ENCODE measurements around the gene IGFBPL1. TPM values are rescaled to one million over a fixed set of nuclear protein-coding genes. Genes with fewer than 3 reads are reported as not detected.
A peak's percentile ranks its signal among the peaks of the same experiment; 100 is the strongest.

IGFBPL1 gene
- polyA plus RNA-seq, 1 donor (not counting 4 experiments of a cell fraction or from before 2014, with no cell fraction given): not detected

DNA sequence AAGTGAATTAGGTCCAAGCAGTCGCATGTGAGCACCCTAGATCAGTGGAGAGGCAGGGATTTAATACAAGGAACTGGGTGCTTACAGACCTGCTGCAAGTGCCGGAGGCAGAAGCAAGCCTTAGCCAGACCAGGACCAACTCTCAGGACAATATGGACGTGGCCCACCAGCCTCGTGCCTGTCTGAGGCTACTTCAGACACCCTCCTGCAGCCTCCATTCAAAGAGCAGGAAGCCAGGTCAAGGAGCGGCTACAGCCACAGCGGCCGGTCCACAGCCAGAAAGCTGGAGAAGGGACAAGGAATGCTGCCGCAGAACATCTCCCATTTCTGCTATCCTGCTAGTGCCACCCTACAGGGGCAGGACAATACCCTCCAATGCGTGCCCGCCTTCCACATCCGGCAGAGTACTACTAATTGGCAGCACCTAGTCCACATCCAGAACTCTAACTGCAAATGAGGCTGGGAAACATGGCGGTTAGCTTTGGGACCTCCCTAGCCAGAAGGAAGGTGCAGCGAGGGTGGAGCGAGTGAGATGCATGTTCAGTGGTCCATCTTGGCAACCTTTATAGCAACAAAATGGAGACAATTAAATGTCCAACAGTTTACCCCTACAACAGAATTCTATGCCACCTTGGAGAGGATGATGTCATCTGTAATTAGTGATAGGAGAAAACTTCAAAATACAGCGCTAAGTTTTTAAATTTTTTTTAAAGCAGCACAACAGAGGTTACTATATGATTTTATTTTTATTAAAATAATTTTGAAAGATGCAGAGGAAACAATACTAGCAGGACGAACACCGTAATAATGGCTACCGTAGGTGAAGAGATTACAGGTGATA lies 32.8 kb downstream of the IGFBPL1 start:
- H3K79me2 ChIP-seq (ENCODE audit: control insufficient read depth, insufficient read depth, low read length): peaks cover 6% of the 10 kb centered on the region
- DNase-seq (ENCODE audit: low read depth, low spot score) (no peak), FAIRE-seq (no peak)
- no peak overlapping the region for H3K27ac ChIP-seq (ENCODE audit: control insufficient read depth, insufficient read depth, low read length)
- H3K9ac ChIP-seq (ENCODE audit: control insufficient read depth, extremely low read depth, insufficient read depth, low read length): no peak overlapping the region
- H3K36me3 ChIP-seq (ENCODE audit: control insufficient read depth in 2 of 2, extremely low read depth in 1 of 2, insufficient read depth in 2 of 2, low read length in 2 of 2): peaks cover 2 to 8% of the 10 kb centered on the region in 2 experiments
- TF ChIP-seq, protein P1, sequence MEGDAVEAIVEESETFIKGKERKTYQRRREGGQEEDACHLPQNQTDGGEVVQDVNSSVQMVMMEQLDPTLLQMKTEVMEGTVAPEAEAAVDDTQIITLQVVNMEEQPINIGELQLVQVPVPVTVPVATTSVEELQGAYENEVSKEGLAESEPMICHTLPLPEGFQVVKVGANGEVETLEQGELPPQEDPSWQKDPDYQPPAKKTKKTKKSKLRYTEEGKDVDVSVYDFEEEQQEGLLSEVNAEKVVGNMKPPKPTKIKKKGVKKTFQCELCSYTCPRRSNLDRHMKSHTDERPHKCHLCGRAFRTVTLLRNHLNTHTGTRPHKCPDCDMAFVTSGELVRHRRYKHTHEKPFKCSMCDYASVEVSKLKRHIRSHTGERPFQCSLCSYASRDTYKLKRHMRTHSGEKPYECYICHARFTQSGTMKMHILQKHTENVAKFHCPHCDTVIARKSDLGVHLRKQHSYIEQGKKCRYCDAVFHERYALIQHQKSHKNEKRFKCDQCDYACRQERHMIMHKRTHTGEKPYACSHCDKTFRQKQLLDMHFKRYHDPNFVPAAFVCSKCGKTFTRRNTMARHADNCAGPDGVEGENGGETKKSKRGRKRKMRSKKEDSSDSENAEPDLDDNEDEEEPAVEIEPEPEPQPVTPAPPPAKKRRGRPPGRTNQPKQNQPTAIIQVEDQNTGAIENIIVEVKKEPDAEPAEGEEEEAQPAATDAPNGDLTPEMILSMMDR (optimal IDR thresholded peaks at IDR 0.05 in 1 of 3, IDR thresholded peaks at IDR 0.05 in 1 of 3, conservative IDR thresholded peaks at IDR 0.05 in 1 of 3; ENCODE audit: extremely low read depth in 1 of 3, insufficient read depth in 2 of 3, low read length in 3 of 3): no peak
- TF ChIP-seq EZH2 (IDR thresholded peaks at IDR 0.05; ENCODE audit: low read length): no peak
- no peak overlapping the region for H2AFZ ChIP-seq (ENCODE audit: control insufficient read depth, low read length)
- H3K9me3 ChIP-seq (ENCODE audit: control insufficient read depth, low read depth, low read length): no peaks in the 10 kb centered on the region
- peaks cover 12% of the 10 kb centered on the region for H3K27me3 ChIP-seq (ENCODE audit: control insufficient read depth, extremely low read depth, insufficient read depth, low read length)
- no peaks in the 10 kb centered on the region for H4K20me1 ChIP-seq (ENCODE audit: control insufficient read depth, extremely low read depth, insufficient read depth, low read length)
- H3K4me3 ChIP-seq (ENCODE audit: control insufficient read depth in 2 of 3, extremely low read depth in 1 of 3, insufficient read depth in 2 of 3, low read depth in 1 of 3, low read length in 3 of 3): no peak overlapping the region
- dilution Hi-C loops (cut with MboI; ENCODE audit: extremely low pct_ligation_motif_present, low sequenced_read_pairs): no loop called here
- H3K4me1 ChIP-seq (ENCODE audit: control insufficient read depth, extremely low read depth, insufficient read depth, low read length): peaks cover 3% of the 10 kb centered on the region
- H3K9me1 ChIP-seq (ENCODE audit: control insufficient read depth, extremely low read depth, insufficient read depth, low read length): no peaks in the 10 kb centered on the region
- H3K4me2 ChIP-seq (ENCODE audit: control insufficient read depth, extremely low read depth, insufficient read depth, low read depth, low read length): peak overlapping the region; percentile 95

DNA sequence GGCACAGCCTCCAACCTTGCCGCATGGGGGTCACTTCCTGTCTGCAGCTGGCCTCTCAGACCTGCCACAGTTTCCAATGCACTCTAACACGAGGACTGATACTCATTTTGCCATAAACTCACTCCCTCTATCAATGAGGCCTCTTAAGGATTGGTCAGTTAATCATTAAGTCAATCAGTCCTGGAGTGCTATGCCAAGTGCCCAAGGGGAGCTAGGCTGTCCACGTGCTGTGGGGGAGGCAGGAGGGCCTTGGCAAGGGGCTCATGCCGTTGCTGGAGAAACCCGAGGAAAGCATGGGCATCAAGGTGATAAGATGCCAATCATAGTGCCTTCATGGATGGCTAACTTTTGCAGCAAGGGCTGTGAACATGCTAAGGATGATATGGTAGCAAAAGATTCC lies 33.4 kb downstream of the IGFBPL1 start:
- Histone ChIP-seq H3K4me2 (ENCODE audit: control insufficient read depth, extremely low read depth, insufficient read depth, low read depth, low read length) (no peak overlapping the region), H3K9ac (ENCODE audit: control insufficient read depth, extremely low read depth, insufficient read depth, low read length) (no peak overlapping the region), H3K9me3 (ENCODE audit: control insufficient read depth, low read depth, low read length) (no peaks in the 10 kb centered on the region), H2AFZ (ENCODE audit: control insufficient read depth, low read length) (no peak overlapping the region), H4K20me1 (ENCODE audit: control insufficient read depth, extremely low read depth, insufficient read depth, low read length) (no peaks in the 10 kb centered on the region), H3K27me3 (ENCODE audit: control insufficient read depth, extremely low read depth, insufficient read depth, low read length) (peaks cover 12% of the 10 kb centered on the region), H3K27ac (ENCODE audit: control insufficient read depth, insufficient read depth, low read length) (no peak overlapping the region), H3K4me3 (ENCODE audit: control insufficient read depth in 2 of 3, extremely low read depth in 1 of 3, insufficient read depth in 2 of 3, low read depth in 1 of 3, low read length in 3 of 3) (no peak overlapping the region), H3K4me1 (ENCODE audit: control insufficient read depth, extremely low read depth, insufficient read depth, low read length) (peaks cover 3% of the 10 kb centered on the region), H3K9me1 (ENCODE audit: control insufficient read depth, extremely low read depth, insufficient read depth, low read length) (no peaks in the 10 kb centered on the region), H3K79me2 (ENCODE audit: control insufficient read depth, insufficient read depth, low read length) (peaks cover 6% of the 10 kb centered on the region), H3K36me3 (ENCODE audit: control insufficient read depth in 2 of 2, extremely low read depth in 1 of 2, insufficient read depth in 2 of 2, low read length in 2 of 2) (peaks cover 0 to 2% of the 10 kb centered on the region in 2 experiments)
- FAIRE-seq: no peak
- TF ChIP-seq, protein P1 (optimal IDR thresholded peaks at IDR 0.05 in 1 of 3, IDR thresholded peaks at IDR 0.05 in 1 of 3, conservative IDR thresholded peaks at IDR 0.05 in 1 of 3; ENCODE audit: extremely low read depth in 1 of 3, insufficient read depth in 2 of 3, low read length in 3 of 3): no peak
- TF ChIP-seq EZH2 (IDR thresholded peaks at IDR 0.05; ENCODE audit: low read length): no peak
- no peak for DNase-seq (ENCODE audit: low read depth, low spot score)
- dilution Hi-C loops (cut with MboI; ENCODE audit: extremely low pct_ligation_motif_present, low sequenced_read_pairs): no loop called here

All from keratinocyte (primary cell).